ENCODE measurements around the gene CSRP1.

The CSRP1 gene

DNA sequence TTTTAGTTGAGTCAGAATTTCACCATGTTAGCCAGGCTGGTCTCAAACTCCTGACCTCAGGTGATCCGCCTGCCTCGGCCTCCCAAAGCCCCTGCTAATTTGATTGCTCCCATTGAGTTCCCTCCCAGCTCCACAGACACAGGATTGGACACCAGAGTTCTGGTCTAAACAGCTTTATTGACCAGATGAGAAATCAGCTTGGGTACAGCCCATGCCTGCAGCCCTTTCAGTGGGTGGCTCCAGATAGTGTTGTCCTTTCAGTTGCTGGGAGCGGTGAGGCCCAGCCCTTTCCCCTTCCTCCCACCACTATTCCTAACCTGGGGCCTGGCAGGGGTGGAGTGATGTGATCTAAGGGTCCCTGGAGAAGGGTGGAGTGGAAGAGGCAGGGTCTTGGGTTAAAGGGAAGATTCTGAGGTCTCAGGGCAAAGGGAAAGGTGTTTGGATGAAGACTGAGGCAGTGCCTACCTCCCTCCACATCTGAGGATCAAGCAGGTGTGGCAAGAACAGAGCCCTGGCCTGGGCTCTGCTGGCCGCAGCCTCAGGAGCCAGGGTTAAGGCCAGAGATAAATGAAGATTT lies 23.5 kb downstream of the CSRP1 start:
- no peaks in the 10 kb centered on the region for H3K36me3 ChIP-seq
- DNase-seq: no peak
- H3K4me3 ChIP-seq (ENCODE audit: low read depth, low read length): no peak overlapping the region
- H3K27me3 ChIP-seq (ENCODE audit: insufficient read depth, low read depth, severe bottlenecking): no peaks in the 10 kb centered on the region
- no peak for TF ChIP-seq CTCF (IDR thresholded peaks at IDR 0.05; ENCODE audit: low read depth, low read length)
- no peak overlapping the region for H3K27ac ChIP-seq
- no peaks in the 10 kb centered on the region for H3K9me3 ChIP-seq (ENCODE audit: severe bottlenecking)

DNA sequence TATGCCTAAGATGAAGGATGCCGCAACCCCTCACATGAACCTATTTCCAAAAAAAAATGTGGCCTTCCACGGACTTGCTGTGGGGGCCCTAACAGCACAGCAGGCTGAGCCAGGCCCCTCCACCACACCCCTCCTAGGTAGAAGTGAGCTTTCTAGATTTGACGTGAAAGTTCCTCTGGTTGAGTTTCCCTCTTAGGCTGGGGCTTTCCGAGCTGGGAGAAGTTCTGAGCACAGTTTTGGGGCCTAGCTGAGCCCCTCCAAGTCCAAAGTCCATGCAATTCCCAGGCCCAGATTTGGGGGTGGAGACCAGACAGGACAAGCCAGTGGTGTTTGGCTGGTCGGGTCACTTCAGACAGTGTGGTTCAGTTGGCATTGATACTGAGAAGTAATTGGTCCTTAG lies 24.2 kb downstream of the CSRP1 start:
- H3K4me3 ChIP-seq (ENCODE audit: low read depth, low read length): no peak overlapping the region
- H3K36me3 ChIP-seq: no peaks in the 10 kb centered on the region
- no peak for DNase-seq
- no peak overlapping the region for H3K27ac ChIP-seq
- H3K27me3 ChIP-seq (ENCODE audit: insufficient read depth, low read depth, severe bottlenecking): no peaks in the 10 kb centered on the region
- H3K9me3 ChIP-seq (ENCODE audit: severe bottlenecking): no peaks in the 10 kb centered on the region
- no peak for TF ChIP-seq CTCF (IDR thresholded peaks at IDR 0.05; ENCODE audit: low read depth, low read length)

DNA sequence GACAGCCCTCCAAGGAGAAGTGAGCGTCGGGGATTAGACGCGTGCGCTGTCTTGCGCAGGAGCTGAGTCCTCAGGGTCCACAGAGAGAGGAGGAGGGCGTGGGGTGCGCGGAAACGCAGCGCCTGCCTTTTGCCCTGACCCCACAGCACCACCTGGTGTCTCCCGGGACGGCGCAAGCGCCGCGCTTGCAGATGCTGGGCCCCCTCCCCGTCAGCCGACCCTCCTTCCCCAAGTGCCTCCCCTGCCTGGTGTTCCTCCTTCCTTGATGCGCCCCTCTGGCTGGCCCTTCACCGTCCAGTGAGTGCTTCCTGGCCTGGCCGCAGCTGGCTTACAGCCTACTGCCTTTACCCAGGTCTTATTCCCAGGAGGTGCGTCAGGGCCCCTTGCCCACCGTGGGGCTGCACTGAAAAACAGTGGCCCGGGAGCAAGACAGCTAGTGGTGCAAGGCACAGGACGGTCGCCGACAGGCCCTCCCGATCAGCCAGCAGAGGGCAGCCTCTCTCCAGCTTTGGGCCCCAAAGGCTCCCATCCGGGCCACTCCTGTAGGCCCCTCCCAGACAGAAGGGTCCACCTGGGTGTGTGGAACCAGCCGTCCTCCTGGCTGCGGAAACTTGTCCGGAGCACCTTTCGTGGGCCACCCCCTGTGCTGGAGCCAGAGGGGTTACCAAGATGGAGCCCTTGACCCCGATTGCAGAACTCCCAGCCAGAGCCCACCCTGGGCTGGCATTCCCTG lies 25.0 kb downstream of the CSRP1 start:
- H3K27ac ChIP-seq: peak overlapping the region; percentile 6; the same call in 1 of the 2 replicates
- no peaks in the 10 kb centered on the region for H3K36me3 ChIP-seq
- no peaks in the 10 kb centered on the region for H3K9me3 ChIP-seq (ENCODE audit: severe bottlenecking)
- peak overlapping the region; percentile 49 for H3K4me3 ChIP-seq (ENCODE audit: low read depth, low read length)
- peak; percentile 100 for TF ChIP-seq CTCF (IDR thresholded peaks at IDR 0.05; ENCODE audit: low read depth, low read length)
- DNase-seq: peak; percentile 100
- no peaks in the 10 kb centered on the region for H3K27me3 ChIP-seq (ENCODE audit: insufficient read depth, low read depth, severe bottlenecking)

DNA sequence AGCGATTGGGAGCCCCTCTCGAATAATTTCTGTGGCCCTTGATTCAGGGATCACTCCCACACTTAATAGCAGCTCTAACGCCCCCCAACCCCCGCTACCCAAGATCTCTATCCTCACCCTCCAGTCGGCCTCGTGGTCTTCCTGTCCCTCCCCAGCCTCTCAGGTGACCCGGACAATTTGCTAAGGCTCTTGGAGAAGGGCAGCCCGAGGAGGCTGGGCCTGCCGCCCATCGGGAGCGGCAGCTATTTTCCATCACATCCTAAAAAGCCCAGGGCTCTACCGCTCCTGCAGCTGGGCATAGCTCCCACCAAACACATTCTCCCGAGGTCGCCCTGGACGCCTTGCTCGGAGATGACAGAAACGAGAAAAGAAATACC lies 25.9 kb downstream of the CSRP1 start:
- Histone ChIP-seq H3K4me3 (ENCODE audit: low read depth, low read length) (peak overlapping the region; percentile 49), H3K9me3 (ENCODE audit: severe bottlenecking) (no peaks in the 10 kb centered on the region), H3K27me3 (ENCODE audit: insufficient read depth, low read depth, severe bottlenecking) (no peaks in the 10 kb centered on the region), H3K27ac (no peak overlapping the region), H3K36me3 (no peaks in the 10 kb centered on the region)
- TF ChIP-seq CTCF (IDR thresholded peaks at IDR 0.05; ENCODE audit: low read depth, low read length): no peak
- DNase-seq: no peak

DNA sequence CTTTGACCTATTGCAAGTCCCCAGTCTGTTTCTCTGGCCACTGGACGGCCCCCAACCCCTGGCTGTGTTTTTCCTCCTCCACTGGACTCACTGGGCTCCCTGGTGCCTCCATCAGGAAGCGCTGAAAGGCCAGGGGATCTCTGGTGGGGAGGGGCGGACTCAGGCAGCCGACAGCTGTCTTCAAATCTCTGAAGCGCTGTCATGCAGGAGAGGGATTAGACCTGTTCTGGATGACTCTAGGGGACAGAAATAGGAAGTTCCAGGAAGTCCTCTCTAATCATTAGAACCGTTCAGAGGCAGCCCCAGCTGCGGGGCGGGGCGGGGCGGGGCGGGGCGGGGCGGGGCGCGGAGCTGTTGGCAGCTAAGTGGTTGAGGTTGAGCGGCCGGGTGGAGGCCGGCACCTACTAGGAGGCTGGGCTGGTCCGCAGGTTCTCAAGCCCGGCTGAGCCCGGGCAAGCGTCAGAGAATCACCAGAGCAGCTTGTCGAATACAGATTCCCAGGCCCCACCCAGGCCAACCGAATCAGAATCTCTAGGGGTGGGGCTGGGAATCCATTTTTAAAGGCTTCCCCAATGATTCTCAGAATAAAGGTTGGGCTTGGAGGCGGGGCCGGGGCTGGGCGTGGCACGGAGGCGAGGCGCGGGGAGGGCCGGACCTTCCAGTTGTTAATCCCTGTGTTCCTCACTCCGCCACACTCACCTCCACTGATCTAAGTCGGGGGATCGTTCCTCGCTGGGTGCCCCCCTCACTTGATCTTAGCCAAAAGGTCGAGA lies 26.5 kb downstream of the CSRP1 start:
- Histone ChIP-seq H3K27me3 (ENCODE audit: insufficient read depth, low read depth, severe bottlenecking) (no peaks in the 10 kb centered on the region), H3K4me3 (ENCODE audit: low read depth, low read length) (peak overlapping the region; percentile 49), H3K36me3 (no peaks in the 10 kb centered on the region), H3K9me3 (ENCODE audit: severe bottlenecking) (no peaks in the 10 kb centered on the region), H3K27ac (peak overlapping the region; percentile 20)
- peak; percentile 98 for DNase-seq
- TF ChIP-seq CTCF (IDR thresholded peaks at IDR 0.05; ENCODE audit: low read depth, low read length): peak; percentile 48

All from WERI-Rb-1 (cell line).